Activated T-cell treated with anti-CD3 and anti-CD28 coated beads for 24 hours (primary cell): ENCODE measurements around the gene B3GAT3.
"Not testable (repeated sequence)": the region's sequence is repeated elsewhere in the genome, so short reads cannot be mapped to it uniquely, and the experiment has no call there.

Source experiments
- DNase-seq: peaks from one replicate; pipeline ENCODE4 v3.0.0-alpha.2; 2020; ENCODE audit warnings: low read depth

B3GAT3 gene

GRCh38 chr11:62577046-62577714 lies 44.6 kb downstream of the B3GAT3 start:
- no peak for DNase-seq

GRCh38 chr11:62575837-62576236 lies 45.9 kb downstream of the B3GAT3 start:
- no peak for DNase-seq

DNA sequence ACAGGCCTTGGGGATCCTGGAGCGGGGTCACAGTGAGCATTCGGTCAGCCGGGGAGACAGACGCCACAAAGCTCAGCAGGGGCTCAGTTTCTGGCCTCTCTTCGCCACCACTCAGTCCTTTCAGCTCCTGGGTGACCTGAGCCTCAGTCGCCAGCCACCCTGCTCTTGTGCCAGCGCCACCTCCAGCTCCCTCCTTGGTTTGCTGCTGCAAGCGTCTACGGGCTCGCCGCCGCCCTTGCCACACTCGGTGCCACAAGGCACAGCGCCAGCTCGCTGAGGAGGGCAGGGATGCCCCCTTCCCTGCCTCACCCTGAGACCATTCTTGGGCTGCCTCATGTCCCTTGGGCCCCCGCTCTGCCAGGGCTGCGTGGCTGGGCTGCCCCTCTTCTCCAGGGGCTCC lies 46.6 kb downstream of the B3GAT3 start:
- DNase-seq = no peak

DNA sequence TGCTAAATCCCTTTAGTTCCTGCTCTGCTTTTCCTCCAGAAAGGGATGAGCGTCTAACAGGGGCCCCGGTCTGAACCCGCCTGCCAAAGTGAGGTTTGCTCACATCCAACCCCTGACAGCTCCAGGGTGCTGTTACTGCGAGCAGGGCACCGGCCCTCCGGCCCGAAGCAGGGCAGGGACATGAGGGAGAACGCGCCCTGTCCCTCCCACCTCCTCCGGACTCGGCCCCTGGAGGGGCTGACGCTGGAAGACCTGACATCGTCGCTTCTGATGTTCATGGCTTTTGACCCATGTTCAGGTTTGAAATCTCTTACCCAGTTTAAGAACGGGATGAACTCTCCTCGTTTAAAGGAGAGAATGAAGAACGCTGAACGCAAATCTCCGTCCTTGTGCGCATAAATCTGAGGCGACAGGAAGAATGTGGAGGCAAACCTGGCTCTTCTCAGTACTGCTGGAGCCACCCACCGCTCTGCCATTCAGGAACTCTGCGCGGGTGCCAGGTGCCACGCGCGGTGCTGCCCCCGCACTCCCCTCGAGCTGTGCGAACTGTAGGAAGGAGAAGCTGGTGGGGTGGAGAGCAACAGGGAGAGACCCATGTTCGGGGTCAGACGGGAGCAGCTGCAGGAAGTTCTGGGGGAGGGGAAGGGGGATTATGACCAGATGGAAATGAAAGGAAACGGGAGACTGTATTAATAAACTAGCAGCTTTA lies 47.3 kb downstream of the B3GAT3 start:
- DNase-seq = no peak

- DNase-seq = peak; percentile 98
Observed at GRCh38 chr11:62573592-62574362, 48.0 kb downstream of the B3GAT3 start, which contains the start of gene EEF1G. Gene EEF1G, minus strand, starts transcription at chr11:62573891. Its CDS starts 49 bp downstream, at chr11:62573842.

DNA sequence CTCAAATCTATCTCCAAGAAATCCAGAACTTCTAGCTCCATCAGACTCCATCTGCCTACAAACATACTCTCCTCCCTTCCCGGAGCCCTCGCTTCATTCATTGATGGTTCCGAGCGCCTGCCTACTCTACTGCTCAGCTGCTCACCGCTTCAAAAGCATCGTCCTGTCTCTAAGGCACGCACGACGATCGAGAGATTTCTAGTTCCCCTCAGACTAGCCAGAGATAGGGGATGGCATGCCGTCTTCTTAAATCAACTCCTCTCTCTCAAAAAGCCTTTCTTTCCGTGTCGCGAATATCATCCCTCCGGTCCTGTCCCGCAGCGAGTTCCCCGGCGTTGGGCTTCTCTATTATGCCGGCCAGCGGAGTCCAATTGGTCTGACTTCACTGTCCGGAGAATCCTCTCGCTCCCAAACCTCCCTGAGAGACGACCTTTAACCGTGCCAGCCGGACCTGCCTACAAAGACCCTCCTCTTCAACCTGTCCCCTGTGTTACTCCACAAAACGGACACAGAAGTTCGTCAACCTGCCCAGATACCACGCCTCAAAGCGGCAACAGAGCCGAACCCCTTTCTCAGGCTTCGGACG lies 48.7 kb downstream of the B3GAT3 start:
- DNase-seq = no peak

DNA sequence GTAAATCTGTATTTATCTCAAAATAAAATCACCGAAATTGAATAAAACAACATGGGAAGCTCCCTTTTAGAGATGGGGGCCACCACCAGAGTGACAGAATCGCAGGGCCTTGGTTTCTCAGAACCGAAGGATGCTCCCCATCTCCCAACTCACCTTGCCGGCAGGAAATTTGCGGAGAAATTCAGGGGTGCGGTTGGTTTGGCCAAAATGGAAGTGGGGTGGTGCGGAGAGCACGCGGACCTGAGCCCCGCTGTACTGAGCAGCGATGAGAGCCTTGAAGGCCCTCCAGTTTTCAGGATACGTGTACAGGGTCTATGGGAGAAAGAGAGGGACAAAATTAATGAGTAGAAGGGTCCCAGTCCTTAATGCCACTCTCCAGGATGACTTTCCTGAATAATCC lies 49.4 kb downstream of the B3GAT3 start:
- DNase-seq = no peak

GRCh38 chr11:62571493-62571892 lies 50.3 kb downstream of the B3GAT3 start:
- DNase-seq = not testable (repeated sequence)

GRCh38 chr11:62570903-62571302 lies 50.9 kb downstream of the B3GAT3 start:
- DNase-seq = not testable (repeated sequence)

- DNase-seq = no peak
Observed at GRCh38 chr11:62569611-62570010, 52.2 kb downstream of the B3GAT3 start.

GRCh38 chr11:62567018-62567633 lies 54.7 kb downstream of the B3GAT3 start:
- no peak for DNase-seq

DNA sequence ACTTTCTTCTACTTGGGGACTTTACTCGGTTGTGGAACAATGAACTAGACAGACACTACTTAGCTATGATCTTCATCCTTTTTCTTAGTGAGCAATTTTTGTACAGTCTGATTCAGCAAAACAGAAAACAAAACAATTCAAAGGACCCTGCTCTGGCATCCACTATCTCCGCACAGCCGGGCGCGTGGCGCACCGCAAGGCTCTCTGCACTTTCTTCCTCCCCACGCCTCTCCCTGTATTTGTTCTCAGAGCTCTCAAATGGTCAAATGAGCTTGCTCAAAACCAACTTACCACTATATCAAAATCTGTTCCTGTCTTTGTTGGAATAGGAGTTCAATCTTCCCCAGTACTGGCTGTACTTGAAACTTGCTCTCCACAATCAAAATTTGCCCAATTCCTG lies 55.5 kb downstream of the B3GAT3 start:
- no peak for DNase-seq
